Nucleus accumbens (tissue), 56 donors: ENCODE results near the gene FBXO46.
"Not testable (repeated sequence)": the region's sequence is repeated elsewhere in the genome, so short reads cannot be mapped to it uniquely, and the experiment has no call there.

Experiments
- DNase-seq, 56 donors: peaks; one replicate each; lab custom pipeline; 2025; lab: John Stamatoyannopoulos, UW

The FBXO46 gene

DNA sequence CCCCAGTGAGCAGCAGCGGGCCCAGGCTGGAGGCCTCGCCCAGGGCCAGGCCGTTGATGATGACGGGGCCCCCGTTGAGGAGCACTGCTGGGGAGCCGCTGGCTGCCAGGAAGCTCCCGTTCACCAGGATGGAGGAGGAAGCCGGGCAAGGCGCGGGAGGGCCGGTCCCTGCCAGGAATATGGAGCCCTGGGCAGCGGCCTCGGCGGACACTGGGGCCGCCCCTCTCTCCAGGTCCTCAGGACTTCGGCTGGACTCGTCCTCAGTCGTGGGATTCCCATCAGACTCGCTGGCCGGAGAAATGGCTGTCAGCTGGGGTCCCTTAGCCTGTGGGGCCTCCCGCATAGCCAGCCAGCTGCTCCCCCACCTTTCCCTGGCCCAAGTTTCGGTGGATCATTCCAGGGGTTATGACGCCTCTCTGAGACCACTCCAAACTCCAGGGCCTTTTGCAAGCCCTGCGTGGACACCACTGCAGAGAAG is 36.2 kb upstream of the FBXO46 start:
- no peak for DNase-seq

DNA sequence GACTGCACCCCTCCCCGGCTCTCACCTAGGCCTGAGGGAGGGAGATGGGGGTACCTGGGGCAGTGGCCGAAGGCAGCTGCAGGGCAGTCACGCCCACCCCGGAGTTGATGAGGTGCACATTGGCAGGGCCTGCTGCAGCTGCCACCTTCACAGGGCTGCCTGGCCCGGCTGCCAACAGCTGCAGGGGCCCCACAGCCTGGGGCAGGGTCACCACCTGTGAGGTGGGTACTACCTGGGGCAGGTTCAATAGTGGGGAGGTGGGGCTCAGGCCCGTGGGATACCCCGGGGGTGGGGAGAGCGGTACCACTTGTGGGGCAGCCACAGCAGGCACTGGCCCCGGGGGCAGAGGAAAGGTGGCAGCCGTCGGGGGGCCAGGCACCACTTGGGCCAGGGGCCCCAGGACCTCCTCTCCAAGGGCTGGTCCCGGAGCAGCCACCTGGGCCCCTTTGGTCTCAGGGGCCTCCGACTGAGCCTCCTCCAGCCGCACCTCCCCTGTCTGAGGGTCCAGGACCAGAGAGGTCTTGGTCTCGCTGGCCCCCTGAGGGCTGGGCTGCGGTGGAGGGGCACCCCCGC is 35.7 kb upstream of the FBXO46 start:
- no peak for DNase-seq

DNA sequence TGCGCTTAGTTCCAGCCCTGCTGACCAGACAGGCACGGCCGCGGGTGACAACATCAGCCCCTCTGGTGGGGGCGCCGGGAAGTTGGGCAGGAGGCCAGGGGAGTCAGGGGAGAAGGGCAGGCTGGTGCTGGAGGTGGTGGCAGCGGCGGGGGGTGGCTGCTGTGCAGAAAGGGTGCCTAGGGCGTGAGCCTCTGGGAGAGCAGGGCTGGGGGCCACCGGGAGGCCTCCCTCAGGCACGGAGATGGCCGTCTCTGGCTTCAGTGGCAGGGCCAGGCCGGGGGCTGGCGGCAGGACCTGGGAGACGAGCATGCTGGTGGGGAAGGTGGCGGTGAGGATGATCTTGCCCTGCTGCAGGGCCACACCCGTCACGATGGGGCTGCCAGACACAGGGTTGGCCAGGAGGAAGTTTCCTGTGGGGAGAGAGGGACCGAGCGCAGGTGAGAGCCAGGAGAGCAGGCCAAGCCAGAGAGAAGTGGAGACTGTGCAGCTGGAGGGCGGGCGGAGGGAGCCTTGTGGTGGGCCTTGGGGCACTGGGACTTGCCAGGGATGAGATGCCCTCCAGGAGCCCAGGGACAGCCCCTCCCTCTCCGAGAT is 35.1 kb upstream of the FBXO46 start:
- DNase-seq = no peak

DNA sequence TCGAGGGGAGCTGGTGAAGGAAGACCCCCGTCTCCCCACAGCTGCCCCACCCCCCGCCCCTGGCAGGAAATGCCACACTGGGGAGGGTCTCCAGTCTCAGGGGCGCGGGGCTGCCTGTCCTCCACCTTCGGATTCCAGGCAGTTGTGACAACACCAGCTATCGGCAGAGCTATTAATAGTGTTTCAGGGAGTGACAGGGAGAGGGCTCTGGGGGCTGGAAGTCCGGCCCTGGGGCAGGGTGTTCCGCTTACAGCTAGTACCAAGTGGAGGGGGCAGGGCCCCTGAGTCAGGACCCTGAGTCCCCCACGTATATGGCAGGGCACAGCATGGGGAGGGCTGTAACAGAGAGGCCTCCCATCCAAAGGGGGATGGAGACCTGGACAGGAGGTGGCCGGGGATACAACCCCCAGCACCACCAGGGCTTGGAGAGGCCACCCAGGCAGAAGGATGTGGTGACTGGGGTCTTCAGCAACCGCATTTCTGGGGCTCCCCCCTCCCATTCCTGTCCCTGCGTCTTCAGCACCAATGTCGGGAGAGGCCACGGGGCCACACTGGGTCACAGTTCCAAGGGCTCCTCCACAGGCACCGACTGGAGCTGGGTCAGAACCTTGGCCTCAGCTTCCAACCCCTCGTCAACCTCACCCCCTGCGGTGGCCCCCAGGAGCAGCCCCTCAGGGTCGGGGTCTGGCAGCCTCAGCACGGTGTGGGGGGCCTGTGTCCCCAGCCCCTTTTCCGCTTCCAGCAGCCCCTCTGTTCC is 34.4 kb upstream of the FBXO46 start:
- DNase-seq = no peak

DNA sequence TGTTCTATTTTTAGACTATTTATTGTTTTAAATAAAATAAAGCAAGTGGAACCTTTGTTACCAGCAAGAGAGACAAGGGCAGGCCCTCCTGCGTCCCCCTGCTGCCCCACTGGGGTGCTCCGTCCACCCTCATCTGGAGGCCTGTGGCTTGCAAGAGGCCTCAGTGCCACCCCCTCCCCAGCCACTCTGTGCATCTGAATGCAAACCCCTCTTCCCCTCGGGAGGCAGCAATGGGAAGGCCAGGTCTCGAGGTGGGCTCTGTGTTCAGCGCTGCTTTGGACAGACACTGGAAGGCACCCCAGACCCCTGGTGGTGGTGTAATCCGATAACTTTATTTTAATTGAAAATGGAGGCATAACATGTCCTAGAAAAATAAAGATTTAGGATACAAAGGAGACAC is 33.8 kb upstream of the FBXO46 start:
- no peak for DNase-seq

DNA sequence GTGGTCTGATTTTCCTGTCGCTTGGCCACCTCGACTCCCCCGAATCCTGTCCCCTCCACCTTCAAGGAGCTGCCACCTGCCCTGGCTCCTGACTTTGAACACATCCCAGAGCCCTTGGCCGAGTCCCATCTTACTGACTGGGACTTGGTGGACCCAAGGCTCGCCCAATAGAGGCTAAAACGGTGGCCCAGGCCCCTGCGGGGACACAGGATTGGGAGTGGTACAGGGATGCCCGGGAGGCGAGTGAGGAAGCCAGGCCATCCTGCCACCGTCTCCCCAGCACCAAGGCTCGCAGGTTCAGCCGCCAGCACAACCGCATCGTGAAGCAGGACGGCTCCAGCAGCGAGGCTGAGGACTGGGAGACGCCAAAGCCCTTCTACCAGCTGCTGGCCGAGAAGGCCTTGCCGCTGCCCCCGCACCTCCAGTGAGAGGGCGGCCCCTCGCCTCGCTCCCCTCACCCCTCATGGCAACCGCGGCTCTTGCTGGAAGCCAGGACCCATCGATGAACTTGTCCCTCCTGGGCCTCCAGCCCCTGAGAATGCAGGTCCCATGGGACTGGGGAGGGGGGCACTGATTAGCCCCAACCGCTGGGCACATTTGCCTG is 33.1 kb upstream of the FBXO46 start:
- no peak for DNase-seq

DNA sequence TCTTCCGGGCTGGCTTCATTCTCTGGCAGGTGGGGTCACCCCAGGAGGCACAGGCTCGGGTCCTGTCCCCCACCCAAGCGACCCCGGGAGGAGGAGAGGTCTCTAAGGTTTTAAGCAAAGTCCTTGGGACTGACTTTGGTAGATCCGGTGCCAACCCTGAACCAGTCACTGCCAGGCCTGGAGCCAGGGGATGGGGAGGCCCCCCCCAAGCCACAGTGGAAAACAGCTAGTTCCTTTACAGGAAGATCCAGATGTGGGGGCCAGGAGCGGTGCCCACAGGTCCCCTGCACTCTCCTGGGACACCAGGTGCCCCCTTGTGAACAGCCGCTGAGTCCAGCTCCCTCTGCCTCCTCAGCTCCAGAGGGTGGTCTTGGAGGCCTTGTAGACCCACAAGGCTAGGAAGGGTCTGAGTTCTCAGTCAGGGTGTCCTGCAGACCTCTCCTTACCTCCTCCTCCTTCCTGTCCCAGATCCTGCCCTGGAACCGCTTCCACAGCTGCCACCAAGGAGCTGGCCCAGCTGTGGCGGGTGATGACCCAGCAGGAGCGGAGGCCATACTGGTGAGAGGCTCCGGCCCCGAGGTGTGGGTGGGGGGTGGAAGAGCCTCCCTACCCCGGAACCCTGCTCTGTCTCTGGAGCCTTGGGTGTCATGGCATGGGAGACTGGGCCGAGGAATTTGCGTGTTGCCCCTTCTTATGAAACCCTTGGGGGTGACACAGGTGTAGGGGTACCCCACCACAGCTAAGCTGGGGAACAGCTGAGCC is 32.4 kb upstream of the FBXO46 start:
- no peak for DNase-seq

DNA sequence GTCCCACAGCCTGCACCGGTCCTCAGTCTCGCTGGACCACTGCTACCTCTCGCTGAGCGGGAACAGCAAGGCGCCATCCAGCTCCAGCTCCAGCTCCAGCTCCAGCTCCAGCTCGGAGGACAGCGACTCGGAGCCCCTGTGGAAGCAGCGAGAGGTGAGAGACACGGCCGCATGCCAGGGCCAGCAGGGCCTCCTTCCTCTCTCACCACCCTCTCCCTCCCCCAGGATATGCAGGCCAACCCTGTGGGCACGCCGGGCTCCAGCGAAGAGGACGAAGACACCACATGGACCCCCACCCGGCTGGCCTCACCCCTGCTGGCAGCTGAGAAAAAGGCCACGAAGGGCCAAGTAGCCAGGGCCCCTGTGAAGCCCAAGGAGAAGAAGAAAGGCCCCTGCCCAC is 31.0 kb upstream of the FBXO46 start:
- DNase-seq = no peak

DNA sequence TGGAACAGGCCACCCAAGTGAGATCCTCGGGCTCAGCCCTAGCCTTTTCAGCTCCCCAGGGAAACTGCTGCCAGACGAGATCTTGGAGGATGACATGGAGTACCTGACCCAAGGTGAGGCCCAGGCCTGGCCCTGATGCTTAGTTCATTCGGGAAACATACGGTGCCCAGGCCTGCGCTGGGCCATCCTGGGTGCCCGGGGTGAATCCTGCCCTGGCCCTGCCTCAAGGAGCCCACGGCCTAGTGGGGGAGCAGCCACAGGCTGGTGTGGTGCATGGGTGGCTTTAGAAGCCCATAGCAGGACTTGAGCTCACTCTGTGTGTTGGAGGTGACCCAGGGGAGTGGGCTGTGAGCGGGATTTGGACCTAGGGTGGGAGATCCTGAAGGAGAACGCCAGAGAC is 28.2 kb upstream of the FBXO46 start:
- DNase-seq = no peak

DNA sequence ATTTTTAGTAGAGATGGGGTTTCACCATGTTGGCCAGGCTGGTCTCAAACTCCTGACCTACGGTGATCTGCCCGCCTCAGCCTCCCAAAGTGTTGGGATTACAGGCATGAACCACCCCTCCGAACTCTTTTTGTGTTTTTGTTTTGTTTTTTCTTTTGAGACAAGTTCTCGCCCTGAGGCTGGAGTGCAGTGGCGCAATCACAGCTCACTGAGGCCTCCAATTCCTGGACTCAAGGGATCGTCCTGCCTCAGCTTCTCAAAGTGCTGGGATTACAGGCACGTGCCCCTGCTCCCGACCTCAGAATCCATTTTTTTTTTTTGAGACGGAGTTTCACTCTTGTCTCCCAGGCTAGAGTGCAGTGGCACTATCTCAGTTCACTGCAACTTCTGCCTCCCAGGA is 27.0 kb upstream of the FBXO46 start:
- DNase-seq = no peak

DNA sequence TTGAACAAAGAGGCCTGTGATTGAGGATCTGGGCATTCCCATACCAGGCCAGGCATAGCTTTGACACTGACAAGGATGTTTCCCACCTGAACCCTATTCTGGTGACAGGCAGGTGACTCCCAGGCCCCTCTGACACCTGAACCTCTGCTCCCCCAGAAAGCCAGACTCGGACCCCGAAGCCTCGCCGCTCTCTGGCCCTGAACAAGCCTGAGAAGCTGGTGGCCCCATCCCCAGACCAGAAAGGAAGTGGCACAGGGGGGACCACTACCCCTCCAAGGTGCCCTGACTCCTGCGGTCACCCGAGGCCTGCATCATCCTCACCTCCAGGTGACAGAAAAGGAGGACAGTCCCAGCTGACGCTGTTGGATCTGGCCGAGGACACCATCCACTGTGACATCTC is 23.6 kb upstream of the FBXO46 start:
- DNase-seq = no peak

DNA sequence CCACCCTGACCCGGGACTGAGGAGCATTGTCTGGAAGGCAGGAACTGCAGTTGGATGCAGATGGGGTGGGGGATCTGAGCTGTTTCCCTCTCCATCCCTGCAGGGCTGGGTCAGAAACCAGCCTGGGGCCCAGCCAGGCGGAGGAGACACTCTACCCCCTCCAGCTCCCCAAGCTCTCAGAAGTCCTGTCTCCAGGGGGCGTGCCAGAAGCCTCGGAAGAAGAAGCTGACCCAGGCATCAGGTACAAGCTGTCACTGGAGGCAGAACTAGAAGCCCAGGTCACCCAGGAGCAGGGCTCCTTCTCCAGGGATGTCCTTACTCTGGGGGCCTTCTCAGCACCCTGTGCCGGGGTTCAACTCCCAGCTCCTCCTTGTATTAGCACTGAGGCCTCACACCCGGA is 22.9 kb upstream of the FBXO46 start:
- DNase-seq = no peak

DNA sequence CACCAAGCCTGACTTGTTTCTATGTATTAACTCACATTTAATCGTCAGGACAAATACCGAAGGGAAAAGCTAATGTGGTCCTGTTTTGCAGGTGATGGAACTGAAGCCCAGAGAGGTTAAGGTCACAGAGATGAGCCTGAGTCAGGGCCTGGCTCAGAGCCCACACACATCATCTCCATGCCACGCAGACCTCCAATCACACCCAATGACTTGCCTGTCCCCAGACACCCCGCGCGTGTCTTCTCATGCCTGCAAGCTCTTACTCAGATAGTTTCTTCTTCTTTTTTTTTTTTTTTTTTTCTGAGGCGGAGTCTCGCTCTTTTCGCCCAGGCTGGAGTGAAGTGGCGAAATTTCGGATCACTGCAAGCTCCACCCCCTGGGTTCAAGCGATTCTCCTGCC is 21.9 kb upstream of the FBXO46 start:
- DNase-seq = no peak

DNA sequence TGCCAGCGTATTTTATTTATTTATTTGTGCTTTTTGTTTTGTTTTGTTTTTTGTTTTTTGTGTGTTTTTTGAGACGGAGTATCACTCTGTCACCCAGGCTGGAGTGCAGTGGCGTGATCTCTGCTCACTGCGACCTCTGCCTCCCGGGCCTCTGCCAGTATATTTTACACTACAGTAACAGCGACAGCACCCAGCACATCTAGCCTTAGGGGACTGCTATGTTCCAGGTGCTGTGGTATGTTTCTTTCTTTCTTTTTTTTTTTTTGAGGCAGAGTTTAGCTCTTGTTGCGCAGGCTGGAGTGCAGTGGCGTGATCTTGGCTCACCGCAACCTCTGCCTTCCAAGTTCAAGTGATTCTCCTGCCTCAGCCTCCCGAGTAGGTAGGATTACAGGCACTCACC is 20.8 kb upstream of the FBXO46 start:
- not testable (repeated sequence) for DNase-seq

DNA sequence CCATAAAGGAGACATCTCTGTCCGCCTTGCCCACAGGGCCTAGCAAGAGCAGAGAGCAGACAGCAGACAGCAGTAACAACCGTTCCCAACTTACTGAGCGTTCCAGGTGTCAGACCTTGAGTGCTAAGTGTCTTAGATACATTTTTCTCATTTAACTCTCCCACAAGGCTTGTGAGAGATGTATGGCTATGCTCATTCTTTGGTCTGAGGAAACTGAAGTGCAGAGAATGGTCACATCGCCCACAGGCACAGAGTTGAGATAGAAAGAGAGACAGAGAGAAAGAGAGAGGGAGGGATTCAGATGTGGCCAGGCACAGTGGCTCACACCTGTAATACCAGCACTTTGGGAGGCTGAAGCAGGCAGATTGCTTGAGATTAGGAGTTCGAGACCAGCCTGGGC is 16.8 kb upstream of the FBXO46 start:
- DNase-seq = no peak

DNA sequence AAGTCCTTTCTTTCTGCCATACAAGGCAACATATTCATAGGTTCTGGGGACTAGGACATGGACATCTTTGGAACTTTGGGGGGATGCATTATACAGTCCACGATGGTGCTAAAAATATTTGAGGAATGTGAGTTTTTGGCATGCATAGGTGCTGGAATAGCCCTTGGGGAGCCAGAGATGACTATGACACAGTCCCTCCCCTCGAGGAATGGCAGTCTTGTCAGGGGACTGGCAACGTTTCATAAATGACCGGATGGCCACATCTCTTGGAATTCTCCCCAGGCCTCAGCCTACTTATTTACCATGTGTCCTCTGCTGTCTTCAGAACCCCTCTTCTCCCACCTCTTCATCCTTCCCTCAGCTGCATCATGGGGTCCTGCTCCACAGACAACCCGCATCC is 16.2 kb upstream of the FBXO46 start:
- DNase-seq = no peak

DNA sequence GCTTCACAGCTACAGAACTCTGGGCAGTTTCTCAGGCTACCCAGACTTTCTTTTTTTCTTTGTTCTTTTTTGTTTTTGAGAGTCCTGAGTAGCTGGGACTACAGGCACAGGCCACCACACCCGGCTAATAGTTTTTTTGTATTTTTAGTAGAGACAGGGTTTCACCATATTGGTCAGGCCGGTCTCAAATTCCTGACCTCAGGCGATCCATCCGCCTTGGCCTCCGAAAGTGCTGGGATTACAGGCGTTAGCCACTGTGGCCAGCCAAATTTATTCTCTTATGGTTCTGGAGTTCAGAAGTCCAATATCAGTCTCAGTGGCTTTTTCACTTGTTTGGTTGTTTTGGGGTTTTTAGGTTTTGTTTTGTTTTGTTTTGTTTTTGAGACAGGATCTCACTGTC is 14.9 kb upstream of the FBXO46 start:
- no peak for DNase-seq

DNA sequence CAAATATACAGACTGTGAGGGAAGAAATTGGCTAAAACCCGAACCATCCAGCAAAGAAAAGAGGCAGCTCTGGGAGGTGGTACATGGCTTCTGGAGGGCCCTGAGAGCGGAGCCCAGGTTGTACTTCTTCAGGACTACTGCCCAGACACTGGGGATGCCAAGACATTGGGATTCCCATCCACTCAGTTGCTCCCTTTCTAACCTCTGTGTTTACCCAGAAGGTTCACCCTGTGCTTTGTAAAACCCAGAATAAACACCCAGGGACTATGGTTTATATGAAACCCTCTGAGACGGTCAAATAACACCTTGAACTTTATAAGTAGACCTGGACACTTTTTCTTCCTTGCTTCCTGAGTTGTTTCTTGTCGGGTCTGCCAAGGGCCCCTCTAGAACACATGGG is 12.3 kb upstream of the FBXO46 start:
- DNase-seq = no peak

DNA sequence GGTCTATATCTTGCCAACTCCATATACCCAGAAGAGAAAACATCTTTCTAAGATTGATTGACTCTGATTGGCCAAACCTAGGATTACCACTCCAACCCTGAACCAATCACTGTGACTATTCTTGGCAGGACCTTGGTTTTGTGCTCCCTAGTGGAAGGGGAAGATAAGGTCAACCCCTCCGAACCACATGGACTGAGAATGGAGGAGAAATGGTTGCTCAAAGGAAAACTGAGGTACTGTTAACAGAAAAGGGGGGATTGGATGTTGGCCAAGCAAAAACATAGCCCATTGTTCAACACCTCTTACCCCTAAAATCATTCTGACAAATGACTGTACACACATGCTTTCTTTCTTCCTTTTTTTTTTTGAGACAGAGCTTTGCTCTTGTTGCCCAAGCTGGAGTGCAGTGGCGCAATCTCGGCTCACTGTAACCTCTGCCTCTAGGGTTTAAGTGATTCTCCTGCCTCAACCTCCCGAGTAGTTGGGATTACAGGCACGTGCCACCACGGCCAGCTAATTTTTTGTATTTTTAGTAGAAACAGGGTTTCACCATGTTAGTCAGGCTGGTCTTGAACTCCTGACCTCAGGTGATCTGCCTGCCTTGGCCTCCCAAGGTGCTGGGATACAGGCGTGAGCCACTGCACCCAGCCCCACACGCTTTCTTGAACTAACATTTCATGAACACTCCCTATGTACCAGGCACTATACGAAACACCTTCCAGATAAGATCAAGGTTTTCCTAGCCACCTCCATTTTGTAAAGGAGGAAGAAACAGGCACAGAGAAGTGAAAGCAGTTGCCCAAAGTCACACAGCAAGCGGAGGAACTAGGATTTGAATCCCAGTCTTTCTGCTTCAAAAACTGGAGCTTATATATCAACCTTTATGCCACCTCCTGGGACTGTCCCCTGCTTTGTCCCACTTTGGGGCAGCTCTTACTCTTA is 9.1 kb upstream of the FBXO46 start:
- no peak for DNase-seq
